ENCODE measurements around the gene FSTL5.
"Not testable (repeated sequence)": the region's sequence is repeated elsewhere in the genome, so short reads cannot be mapped to it uniquely, and the experiment has no call there.

The FSTL5 gene

DNA sequence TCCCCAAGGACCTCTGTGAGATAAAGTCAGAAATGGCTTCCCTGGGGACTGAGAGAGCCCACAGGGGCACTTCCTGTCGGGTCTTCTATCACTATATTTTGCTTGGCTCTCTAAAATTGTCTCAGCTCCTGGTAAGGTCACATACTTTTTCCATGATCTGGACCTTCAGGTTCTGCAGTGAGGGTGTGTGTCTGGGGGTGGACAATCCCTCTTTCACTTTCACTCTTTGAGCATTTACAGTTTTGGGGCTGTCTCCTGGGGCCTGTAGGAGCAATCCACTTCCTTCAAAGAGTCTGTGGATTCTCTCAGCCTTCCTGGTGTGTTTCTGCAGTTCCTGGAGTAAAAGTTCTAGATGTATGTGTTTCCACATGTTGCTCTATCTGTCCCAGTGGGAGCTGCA, 335.7 kb downstream of the FSTL5 start:
- no peak for DNase-seq

- DNase-seq = no peak
Measured at GRCh38 chr4:161827013-161827412, 336.8 kb downstream of the FSTL5 start.

DNA sequence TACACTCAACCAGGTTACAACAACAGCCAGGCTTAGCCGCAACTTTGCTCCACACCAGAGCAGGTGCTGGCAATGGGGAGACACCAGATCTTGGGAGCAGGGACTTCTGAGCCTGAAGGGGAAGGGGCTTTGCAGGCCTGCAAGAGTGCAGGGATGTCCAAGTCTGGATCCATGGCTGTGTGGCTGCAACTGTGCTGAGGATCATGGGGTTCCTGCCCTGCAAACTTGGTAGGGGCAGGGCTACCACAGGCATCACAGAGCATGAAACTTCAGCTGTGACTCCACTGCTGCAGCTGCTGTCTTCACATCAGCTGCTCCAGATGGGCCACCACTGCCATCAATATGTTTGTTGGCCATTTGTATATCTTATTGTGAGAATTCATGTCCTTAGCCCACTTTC, 340.4 kb downstream of the FSTL5 start:
- DNase-seq = no peak

DNA sequence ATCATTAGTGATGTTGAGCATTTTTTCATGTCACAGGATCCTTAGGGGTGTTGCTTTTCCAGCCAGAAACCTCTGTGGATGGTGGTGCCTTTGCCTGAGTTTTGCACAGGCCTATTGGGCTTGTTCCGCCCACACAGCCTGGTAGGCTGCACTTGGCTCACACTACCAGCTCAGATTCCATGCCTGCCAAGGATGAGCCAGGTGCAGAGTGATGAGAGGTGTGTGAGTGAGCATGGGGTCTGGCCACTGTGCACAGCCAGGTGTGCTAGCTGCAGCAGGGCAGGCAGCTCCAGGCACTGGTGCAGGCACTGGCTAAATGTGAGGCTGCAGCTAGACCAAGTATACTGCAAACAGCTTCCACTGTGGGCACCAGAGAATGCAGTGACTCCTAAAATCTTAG, 341.6 kb downstream of the FSTL5 start:
- DNase-seq = no peak

GRCh38 chr4:161817914-161818313, 345.9 kb downstream of the FSTL5 start:
- DNase-seq = no peak

DNA sequence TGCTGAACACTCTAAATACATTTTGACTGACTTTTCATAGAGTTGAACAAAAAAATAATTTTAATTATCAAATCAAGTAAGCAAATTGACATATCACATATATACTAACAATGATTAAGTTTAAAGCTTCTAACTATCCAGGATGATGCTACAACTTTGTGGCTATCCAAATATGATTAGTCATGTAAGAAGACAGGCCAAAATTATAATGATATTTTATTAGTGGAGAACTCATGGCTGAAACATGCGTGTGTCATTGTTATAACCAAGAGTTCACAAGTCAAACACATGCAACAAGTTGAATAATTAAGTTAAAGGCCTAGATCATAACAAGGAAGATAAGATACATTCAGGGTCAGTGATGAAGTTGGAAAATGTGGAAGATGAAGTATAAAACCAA, 346.8 kb downstream of the FSTL5 start:
- no peak for DNase-seq

- no peak for DNase-seq
Measured at GRCh38 chr4:161815841-161816240, 348.0 kb downstream of the FSTL5 start.

GRCh38 chr4:161813889-161814288, 349.9 kb downstream of the FSTL5 start:
- no peak for DNase-seq

DNA sequence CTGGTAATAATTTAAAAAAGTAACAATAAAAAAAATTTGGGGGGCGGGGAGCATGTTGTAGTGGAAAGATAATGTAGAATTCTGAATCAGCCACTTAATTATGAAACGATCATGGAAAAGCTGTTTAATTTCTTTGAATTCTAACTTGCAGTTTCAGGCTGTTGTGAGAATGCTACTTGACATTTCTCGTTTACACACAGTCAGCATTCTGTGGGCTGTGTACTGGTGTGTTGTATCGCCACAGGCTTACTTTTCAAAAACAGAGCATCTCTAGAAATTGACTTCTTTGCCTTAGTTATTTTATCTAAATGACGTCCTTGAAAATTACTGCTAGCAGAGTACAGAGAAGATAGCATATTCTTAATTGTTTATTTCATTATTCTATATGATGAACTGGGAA, 350.4 kb downstream of the FSTL5 start:
- DNase-seq = no peak

DNA sequence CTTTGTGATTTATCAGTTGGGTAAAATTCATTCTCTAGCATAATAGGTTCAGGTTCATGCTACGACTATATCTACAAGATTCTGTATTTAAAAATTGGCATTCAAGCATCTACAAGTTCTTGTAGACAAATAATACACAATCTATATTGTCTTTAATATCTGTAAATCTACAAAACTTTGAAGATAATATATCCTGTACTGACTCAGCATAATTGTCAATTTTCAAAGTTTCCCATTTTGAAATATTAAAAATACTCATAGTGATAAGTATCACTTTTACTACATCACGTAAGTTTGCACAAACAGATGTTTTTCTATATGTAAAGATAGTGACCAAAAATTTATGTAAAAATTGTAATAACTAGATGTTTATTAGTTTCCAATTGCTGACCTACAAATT, 360.6 kb downstream of the FSTL5 start:
- DNase-seq = no peak

GRCh38 chr4:161799710-161800109, 364.1 kb downstream of the FSTL5 start:
- no peak for DNase-seq

- DNase-seq = no peak
Measured at GRCh38 chr4:161792991-161793390, 370.8 kb downstream of the FSTL5 start.

GRCh38 chr4:161791796-161792556, 371.8 kb downstream of the FSTL5 start:
- DNase-seq = no peak

DNA sequence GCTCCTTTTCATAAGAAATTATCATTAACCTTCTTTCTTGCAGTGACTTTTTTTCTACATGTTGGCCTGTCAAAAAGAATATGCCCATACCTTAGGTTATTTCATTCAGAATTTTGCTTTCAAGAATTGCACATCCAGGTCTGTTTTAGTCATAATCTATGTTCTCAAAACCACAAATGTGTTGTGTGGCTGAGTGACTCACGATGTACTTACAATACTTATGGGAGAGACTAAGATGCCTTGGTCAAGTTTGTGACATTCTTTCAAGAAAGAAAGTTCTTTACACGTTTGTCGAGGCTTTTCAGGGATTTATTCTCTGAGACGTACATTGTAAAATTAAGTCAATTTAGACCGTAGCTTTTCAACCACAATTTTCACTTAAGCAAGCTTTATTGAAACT, 396.7 kb downstream of the FSTL5 start:
- no peak for DNase-seq

GRCh38 chr4:161762796-161763195, 401.0 kb downstream of the FSTL5 start:
- DNase-seq = no peak

DNA sequence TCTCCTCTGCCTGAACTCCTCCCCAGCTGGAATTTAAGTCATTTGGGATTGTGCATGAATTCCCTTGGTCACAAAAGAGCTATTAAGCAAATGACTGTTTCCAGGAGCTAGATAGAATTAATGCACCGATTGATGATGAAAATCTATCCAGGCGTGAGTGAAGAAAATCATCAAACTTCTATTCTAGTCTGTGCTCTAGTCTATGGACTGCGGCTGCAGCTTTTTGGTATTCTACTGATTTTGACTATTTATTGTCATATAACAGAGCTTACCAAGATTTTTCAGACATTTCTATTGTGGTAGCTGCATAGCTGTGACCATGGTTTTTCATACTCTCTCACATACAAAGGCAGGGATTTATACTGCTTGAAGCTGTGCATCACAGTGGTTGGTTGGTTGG, 403.8 kb downstream of the FSTL5 start:
- DNase-seq = no peak

GRCh38 chr4:161758412-161758811, 405.4 kb downstream of the FSTL5 start:
- DNase-seq = not testable (repeated sequence)

- no peak for DNase-seq
Measured at GRCh38 chr4:161728929-161729328, 434.9 kb downstream of the FSTL5 start.

DNA sequence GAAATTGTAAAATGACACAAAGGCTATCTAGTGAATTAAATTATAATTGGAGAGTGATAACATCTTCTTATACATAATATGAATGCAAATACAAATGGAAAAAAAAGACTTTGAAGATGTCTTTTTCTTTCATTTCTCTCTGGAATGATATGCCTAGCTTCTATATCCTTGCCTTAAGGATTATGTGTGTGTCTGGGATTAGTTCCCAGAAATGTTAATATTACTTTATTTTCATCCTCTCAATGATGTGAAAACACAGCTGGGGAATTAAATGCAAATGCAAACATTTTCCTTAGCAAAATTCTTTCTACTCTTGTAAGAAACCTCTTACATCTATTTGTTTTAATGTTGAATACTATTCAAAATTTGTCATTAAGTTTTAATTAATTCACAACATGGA, 441.9 kb downstream of the FSTL5 start:
- no peak for DNase-seq

DNA sequence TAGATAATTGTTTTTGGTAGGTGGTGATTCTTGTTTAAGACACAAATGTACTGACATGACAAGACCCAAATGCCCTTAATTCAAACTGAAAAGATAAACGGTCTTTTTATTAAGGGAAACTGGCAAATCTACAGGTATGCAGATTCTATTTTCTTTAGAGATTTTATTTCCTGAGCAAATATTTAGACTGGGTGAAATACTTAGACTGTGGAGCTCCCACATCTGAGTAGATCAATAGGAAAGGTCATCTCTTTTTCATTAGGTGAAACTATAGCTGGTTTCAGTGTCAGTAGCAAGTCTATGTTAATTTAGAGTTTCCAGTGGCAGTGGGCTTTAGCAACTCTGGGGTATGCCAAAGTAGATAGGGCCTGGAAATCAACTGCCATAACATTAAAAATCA, 446.7 kb downstream of the FSTL5 start:
- no peak for DNase-seq

DNA sequence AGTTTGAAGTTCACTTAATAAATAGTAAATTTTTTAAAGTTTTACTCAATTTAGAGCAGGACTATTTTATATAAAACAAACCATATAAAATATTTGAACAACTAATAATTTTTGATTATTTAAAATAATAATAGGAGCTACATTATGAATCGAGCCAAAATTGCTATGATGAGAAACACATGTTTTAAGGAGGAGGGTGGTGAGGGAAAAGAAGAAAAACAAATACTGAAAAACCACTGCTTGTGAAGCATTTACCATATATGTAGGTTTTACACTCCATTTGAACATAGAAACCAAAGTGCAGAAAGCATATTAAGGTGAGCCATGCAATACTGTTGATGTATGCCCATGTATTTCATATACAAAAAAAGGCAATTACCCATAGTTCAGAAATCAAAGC, 448.9 kb downstream of the FSTL5 start:
- DNase-seq = no peak

DNA sequence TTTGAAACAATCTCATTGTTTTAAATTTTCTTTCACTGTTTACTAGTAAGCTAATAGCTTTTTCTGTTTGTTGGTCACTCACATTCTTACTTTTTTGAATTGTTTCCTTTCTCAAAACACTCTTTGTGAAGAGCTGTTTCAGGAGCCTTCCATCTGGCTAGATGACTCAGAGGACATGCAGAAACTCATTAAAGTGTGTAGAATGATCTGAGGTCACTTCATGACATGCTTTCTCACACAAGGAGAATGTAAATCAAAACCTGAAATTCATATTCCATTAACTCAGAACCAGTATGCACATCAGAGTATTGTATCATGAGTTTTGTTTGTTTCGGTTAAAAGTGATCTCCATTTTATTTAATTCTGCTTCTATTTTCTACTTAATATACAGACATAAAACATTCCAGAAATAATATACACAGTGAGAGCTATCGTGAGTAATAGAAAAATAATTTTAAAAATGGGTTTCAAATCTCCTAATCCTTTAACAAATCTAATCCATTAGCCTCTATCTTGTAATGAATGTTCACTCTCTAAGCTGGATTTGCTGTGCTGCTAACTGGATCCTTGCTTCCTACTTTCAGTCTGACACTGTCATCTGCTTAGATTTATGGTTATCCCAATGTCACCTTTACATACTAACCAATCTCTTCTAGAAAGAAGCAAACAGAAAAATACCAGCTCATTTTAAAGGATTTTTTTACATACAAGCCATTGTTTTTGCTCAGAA, 449.6 kb downstream of the FSTL5 start:
- DNase-seq = no peak

DNA sequence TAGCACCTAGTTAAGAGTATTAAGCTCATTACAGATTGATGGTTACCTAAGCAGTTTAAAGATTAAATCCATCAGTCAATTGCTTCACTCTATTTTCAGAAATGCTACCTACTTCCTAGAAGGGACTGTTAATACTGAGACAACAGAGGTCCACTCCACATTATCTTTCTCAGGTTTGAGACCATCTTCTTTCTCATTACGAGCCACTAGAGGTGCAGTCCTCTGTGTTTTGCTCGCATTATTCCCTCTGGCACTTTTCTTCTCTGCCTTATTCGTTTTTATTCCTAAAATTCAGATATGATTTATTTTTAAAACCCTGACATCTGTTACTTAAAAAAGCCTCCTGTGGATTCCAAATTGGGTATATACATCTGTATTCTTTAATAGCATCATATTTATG, 459.1 kb downstream of the FSTL5 start:
- no peak for DNase-seq

DNA sequence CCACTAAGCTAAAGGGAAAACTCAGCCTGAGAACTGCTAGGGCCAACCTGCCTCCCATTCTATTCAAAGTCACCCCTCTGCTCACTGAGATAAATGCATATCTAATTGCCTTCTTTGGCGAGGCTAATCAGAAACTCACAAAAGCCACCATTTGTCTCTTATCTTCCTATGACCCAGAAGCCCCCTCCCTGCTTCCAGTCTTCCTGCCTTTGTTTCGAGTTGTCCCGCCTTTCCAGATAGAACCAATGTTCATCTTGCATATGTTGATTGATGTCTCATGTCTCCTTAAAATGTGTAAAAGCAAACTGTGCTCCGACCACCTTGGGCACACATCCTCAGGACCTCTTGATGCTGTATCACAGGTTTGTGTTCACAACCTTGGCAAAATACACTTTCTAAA, 459.8 kb downstream of the FSTL5 start:
- DNase-seq = no peak

DNA sequence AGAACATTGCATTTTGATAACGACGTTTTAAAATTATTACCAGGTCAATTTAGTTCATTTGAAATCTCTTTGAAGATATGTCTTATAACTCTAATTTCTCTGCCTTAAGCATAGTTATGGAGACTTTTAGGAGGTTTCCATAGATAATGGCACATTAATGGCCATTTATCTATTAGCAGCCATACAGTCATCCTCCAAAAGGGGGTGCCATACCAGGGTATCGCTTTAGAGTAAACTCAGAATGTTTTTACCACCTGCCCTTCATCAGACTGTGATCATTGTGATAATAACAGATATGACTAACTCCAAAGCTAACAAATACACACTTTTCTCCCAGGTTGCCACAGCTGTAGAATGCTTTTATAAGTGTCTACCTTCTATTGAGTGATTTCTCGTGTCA, 461.5 kb downstream of the FSTL5 start:
- no peak for DNase-seq

Measured in suppressor macrophage treated with lipopolysaccharide for 1 hour (primary cell).